Natural killer cell treated with Interleukin-12 subunit alpha and Interleukin-12 subunit beta and Interleukin-15 and Interleukin-18, amount 100 ng/mL, for 72 hours (primary cell): Measurements from ENCODE around the gene HMGA1. TPM values are rescaled to one million over a fixed set of nuclear protein-coding genes. Genes with fewer than 3 reads are reported as not detected.

Source experiments
- ATAC-seq, 2 donors: fragments of 150-1000 bp; cut with Tn5 transposase in 1 of 2; sonication (Bioruptor Pico), chemical (Tn5 transposase) in 1 of 2; 2 replicates each; pipeline ENCODE4 v1.10.0; 2021
- DNase-seq: peaks from one replicate; pipeline ENCODE4 v3.0.0; 2022; ENCODE audit warnings: low spot score
- H3K27ac Mint-ChIP-seq, 2 donors: 1 replicate in 1 of 2; 2 replicates in 1 of 2; pipeline ENCODE4 v1.8.0; 2022; ENCODE audit warnings: mixed read lengths in 2 of 2, mild to moderate bottlenecking in 1 of 2, moderate library complexity in 1 of 2
- H3K27me3 Mint-ChIP-seq, 2 donors: 1 replicate in 1 of 2; 2 replicates in 1 of 2; pipeline ENCODE4 v1.8.0; 2022; ENCODE audit warnings: mixed read lengths in 2 of 2
- H3K36me3 Mint-ChIP-seq: one replicate; pipeline ENCODE4 v1.8.0; 2022; ENCODE audit warnings: mixed read lengths
- H3K4me1 Mint-ChIP-seq, 2 donors: 1 replicate in 1 of 2; 2 replicates in 1 of 2; pipeline ENCODE4 v1.8.0; 2022; ENCODE audit warnings: low read depth in 2 of 2, mixed read lengths in 2 of 2, mild to moderate bottlenecking in 1 of 2
- H3K4me3 Mint-ChIP-seq: one replicate; pipeline ENCODE4 v1.8.0; 2022; ENCODE audit warnings: mixed read lengths
- H3K9me3 Mint-ChIP-seq: 2 replicates; pipeline ENCODE4 v1.8.0; 2022; ENCODE audit warnings: mixed read lengths
- total RNA-seq, 2 donors: library from RNA; stranded (reverse); gene quantifications; one replicate each; pipeline ENCODE4 v1.2.3, GENCODE V29; 2022

The HMGA1 gene
- total RNA-seq, 2 donors from 2014 or later: 151 to 556 TPM

- H3K9me3 Mint-ChIP-seq: no peaks in the 10 kb centered on the region
- no peak overlapping the region for H3K4me3 Mint-ChIP-seq
- H3K27ac Mint-ChIP-seq: no peak overlapping the region
- H3K36me3 Mint-ChIP-seq: no peaks in the 10 kb centered on the region
- H3K27me3 Mint-ChIP-seq: no peaks in the 10 kb centered on the region
- DNase-seq (no peak), ATAC-seq (no peak)
- H3K4me1 Mint-ChIP-seq: peaks cover 0 to 5% of the 10 kb centered on the region in 2 donors
These were observed 37.5 kb downstream of the HMGA1 start for GRCh38 chr6:34274129-34274528.

DNA sequence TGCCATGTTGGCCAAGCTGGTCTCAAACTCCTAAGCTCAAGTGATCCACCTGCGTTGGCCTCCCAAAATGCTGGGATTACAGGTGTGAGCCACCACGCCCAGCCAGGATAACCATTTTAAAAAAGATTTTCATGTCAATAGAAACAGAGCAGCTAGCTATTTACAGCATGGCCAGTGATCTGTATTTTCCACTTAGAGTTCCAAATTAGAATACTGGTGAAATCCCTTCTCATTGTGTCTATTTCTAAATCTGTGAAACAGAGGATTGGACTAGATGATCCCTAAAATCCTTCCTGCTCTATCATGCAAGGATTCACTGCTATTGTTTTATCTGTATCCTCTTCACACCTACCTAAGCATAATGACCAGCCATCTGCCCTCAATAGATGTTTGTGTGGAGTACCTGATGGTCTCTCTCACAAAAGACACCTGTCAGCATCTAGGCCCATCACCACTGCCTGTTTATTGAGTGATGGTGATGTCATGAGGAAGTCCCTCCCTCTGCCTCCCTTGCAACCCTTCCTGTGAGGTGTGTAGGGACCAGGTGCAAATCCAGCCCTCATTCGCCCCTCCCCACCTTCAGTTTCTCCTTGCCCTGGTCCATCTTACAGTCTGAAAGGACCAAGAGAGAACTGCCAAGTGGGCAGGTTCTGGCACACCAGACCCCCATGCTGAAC lies 38.6 kb downstream of the HMGA1 start:
- H3K4me3 Mint-ChIP-seq: no peak overlapping the region
- DNase-seq (no peak), ATAC-seq (no peak)
- no peaks in the 10 kb centered on the region for H3K36me3 Mint-ChIP-seq
- H3K9me3 Mint-ChIP-seq: no peaks in the 10 kb centered on the region
- no peaks in the 10 kb centered on the region for H3K27me3 Mint-ChIP-seq
- no peak overlapping the region for H3K27ac Mint-ChIP-seq
- peaks cover 0 to 10% of the 10 kb centered on the region in 2 donors for H3K4me1 Mint-ChIP-seq

GRCh38 chr6:34276191-34276590 lies 39.5 kb downstream of the HMGA1 start:
- H3K9me3 Mint-ChIP-seq: no peaks in the 10 kb centered on the region
- DNase-seq (no peak), ATAC-seq (no peak)
- H3K4me3 Mint-ChIP-seq: no peak overlapping the region
- H3K27me3 Mint-ChIP-seq: no peaks in the 10 kb centered on the region
- no peaks in the 10 kb centered on the region for H3K36me3 Mint-ChIP-seq
- H3K4me1 Mint-ChIP-seq: peaks cover 0 to 10% of the 10 kb centered on the region in 2 donors
- H3K27ac Mint-ChIP-seq: no peak overlapping the region

DNA sequence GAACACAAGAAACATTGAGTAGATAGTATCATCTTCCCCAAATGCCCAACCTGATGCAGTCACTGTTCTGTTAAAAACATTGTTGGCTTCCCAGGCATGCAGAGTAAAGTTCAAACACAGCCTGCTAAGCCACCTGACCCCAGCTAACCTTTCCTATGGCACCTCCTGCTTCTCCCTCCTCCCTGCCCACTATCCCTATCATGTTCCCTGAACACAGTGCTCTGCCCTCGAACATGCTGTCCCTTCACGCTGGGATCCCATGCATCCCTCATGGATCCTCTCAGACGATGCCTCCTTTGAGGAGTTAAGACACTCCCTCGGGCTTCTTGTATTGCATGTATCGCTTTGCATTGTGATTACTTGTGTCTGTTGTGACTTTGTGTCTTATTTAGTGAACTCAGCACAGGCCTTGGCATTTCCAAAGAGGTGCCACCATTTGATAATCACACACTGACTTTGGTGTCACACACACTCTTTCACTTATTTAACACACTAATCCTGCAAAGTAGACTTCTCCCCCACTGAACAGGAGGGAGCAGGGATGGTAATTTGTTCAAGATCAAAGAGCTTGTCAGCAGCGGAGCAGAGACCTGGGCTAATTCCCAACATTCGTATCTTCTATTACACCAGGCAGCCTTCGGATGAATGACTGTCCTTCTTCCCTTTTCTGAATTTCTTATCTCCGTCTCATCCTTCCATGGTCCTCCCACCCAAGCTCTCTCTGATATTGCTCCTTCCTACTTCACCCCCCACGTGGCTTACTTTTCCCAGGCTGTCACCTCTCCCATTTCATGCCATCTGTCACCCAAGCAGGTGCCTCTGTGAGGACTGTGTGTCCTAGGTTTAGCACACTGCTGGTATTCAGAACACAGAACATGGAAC lies 40.4 kb downstream of the HMGA1 start:
- DNase-seq (no peak), ATAC-seq (no peak)
- H3K4me1 Mint-ChIP-seq: peaks cover 0 to 10% of the 10 kb centered on the region in 2 donors
- H3K9me3 Mint-ChIP-seq: no peaks in the 10 kb centered on the region
- H3K27ac Mint-ChIP-seq: no peak overlapping the region
- H3K36me3 Mint-ChIP-seq: no peaks in the 10 kb centered on the region
- H3K4me3 Mint-ChIP-seq: no peak overlapping the region
- no peaks in the 10 kb centered on the region for H3K27me3 Mint-ChIP-seq

DNA sequence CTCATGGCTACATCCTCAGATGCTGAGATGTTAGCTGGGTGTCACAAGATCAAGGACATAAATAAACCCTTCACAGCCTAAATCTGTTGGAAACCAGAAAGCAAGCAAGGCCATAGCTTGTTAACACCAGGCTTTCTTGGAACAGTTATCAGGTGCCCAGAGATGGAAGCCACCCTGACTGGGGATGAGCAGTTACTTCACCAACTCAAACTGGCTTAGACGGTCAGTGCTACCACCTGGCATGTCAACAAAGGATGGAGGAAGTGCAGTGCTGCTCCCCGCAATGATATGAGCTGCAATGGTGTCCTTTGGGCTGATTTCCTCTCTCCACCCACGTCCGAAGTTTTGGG lies 41.1 kb downstream of the HMGA1 start:
- Mint-ChIP-seq H3K27me3 (no peaks in the 10 kb centered on the region), H3K27ac (no peak overlapping the region), H3K9me3 (no peaks in the 10 kb centered on the region), H3K4me1 (peaks cover 0 to 10% of the 10 kb centered on the region in 2 donors), H3K36me3 (no peaks in the 10 kb centered on the region), H3K4me3 (no peak overlapping the region)
- no peak for DNase-seq
- ATAC-seq: no peak

DNA sequence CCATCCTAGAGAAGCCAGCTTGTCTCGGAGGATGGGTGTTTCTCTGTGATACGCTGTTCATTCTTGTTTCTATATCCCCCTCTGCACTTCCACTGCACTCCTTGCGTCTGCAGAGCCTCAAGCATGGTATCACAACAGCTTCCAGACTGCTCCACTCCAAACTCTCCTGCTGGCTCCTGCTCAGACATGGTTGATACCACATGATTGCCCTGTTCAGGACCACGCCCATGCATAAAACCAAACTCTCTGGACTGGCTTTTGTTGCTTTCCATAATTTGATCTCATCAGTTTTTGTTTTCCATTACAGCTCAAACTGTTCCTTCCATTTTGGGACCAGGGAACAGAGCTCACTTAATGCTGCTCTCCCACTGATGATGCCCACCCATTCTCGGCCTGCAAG lies 42.2 kb downstream of the HMGA1 start:
- Mint-ChIP-seq H3K4me1 (peaks cover 0 to 9% of the 10 kb centered on the region in 2 donors), H3K9me3 (no peaks in the 10 kb centered on the region), H3K27me3 (no peaks in the 10 kb centered on the region), H3K27ac (no peak overlapping the region), H3K36me3 (no peaks in the 10 kb centered on the region), H3K4me3 (no peak overlapping the region)
- DNase-seq: no peak
- ATAC-seq: no peak

DNA sequence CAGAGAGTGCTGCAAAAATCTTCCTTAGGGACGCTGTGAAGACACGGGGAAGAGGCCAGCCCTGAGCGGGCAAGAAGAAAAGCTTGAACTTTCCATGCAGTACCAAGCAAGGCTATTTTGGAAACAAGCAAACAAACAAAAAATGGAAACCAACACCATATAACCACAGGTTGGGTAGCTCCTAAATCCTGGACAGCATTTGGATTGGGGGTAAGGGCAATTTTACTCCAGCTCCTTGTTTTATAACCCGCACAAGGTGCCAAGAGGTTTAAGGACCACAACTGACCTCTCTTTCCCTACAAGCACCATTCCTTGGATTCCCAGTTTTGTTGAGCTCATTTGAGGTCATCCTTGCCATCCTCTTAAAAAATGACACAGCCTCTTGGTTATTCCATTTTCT lies 43.5 kb downstream of the HMGA1 start:
- peaks cover 0 to 8% of the 10 kb centered on the region in 2 donors for H3K4me1 Mint-ChIP-seq
- no peak for ATAC-seq

GRCh38 chr6:34281702-34282334 lies 45.1 kb downstream of the HMGA1 start:
- ATAC-seq (no peak), DNase-seq (no peak)
- Mint-ChIP-seq H3K27me3 (no peaks in the 10 kb centered on the region), H3K36me3 (no peaks in the 10 kb centered on the region), H3K9me3 (no peaks in the 10 kb centered on the region), H3K4me3 (no peak overlapping the region), H3K4me1 (peaks cover 0 to 8% of the 10 kb centered on the region in 2 donors), H3K27ac (no peak overlapping the region)

More for the DNA sequence above, 43.5 kb downstream of the HMGA1 start:
- Mint-ChIP-seq H3K27ac (no peak overlapping the region), H3K4me3 (no peak overlapping the region), H3K36me3 (no peaks in the 10 kb centered on the region), H3K27me3 (no peaks in the 10 kb centered on the region), H3K9me3 (no peaks in the 10 kb centered on the region)
- DNase-seq: no peak

DNA sequence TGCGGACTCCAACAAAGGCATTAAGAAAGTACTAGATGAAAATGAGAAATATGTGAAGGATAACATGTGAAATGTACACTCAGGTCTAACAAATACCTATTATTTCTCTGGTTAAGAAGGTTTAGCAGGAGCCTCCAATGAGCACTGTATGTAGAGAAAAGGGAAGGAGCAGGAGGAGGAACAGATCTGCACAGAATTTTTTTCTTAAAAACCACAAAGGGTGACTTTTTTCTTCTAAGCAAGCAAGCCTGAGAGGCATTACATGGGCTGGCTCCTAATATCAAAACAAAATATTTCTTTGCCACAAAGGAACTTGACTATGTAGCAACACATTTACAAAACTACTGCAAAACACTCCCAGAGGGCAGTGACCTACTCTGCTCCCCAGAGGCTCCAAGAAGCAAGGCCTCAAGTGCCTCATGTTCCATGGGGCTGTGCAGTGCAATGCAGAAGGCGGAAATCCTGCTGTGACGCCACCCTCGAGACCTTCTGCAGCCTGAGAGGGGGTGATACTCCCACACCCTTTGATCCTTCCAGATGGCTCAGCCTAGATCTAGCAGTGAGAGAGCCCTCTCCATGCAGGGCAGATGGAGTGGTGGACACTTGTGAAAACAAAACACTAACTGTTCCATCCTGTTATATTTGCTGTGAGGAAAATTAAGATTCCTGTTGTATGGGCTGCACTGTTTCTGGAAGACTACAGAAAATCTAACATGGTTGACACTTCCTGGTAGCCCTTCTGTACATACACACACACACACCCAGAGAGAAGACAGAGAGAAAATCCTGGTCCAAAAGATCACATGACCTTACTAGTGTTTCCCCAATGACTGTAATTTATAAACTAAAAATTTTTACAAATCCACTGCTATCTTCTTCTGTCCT lies 48.1 kb downstream of the HMGA1 start:
- no peak overlapping the region for H3K27ac Mint-ChIP-seq
- no peak overlapping the region for H3K4me3 Mint-ChIP-seq
- ATAC-seq: no peak
- peaks cover 15% of the 10 kb centered on the region in 2 donors for H3K4me1 Mint-ChIP-seq
- no peaks in the 10 kb centered on the region for H3K36me3 Mint-ChIP-seq
- H3K9me3 Mint-ChIP-seq: no peaks in the 10 kb centered on the region
- no peak for DNase-seq
- H3K27me3 Mint-ChIP-seq: no peaks in the 10 kb centered on the region

- Mint-ChIP-seq H3K27ac (no peak overlapping the region), H3K4me3 (no peak overlapping the region), H3K36me3 (no peaks in the 10 kb centered on the region), H3K9me3 (no peaks in the 10 kb centered on the region), H3K4me1 (peaks cover 15% of the 10 kb centered on the region in 2 donors), H3K27me3 (no peaks in the 10 kb centered on the region)
- DNase-seq (no peak), ATAC-seq (no peak)
These were observed 48.9 kb downstream of the HMGA1 start for GRCh38 chr6:34285448-34286164.

DNA sequence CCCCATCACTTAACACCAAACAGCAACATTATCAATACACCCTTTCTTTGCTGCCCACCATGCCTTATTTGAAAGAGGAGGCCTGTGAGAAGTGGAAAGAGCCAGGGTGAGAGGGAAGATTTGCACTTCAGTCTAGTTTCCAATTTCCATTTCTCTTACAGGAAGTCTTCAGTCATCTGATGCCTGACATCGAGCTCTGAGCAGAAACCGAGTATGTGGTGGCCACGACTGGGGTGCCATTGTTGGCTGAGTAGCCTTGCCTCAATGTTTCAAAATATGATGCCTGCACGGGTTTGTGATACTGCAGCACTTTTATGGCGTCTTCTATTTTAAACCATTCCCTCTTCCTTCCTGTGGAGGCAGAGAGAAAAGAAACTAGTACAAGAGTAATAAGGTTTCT lies 51.9 kb downstream of the HMGA1 start:
- Mint-ChIP-seq H3K27ac (peak overlapping the region in 1 of 2 donors; percentile 55), H3K9me3 (no peaks in the 10 kb centered on the region), H3K27me3 (no peaks in the 10 kb centered on the region), H3K36me3 (peaks cover 9% of the 10 kb centered on the region), H3K4me3 (peak overlapping the region; percentile 24), H3K4me1 (peaks cover 15% of the 10 kb centered on the region in 2 donors)
- ATAC-seq (peak; percentile 50 to 74), DNase-seq (no peak)

GRCh38 chr6:34289137-34289536 lies 52.5 kb downstream of the HMGA1 start:
- Mint-ChIP-seq H3K4me3 (peak overlapping the region; percentile 24), H3K4me1 (peaks cover 15% of the 10 kb centered on the region in 2 donors), H3K27ac (peak overlapping the region in 1 of 2 donors; percentile 55), H3K27me3 (no peaks in the 10 kb centered on the region), H3K36me3 (peaks cover 10% of the 10 kb centered on the region), H3K9me3 (no peaks in the 10 kb centered on the region)
- no peak for DNase-seq
- no peak for ATAC-seq

DNA sequence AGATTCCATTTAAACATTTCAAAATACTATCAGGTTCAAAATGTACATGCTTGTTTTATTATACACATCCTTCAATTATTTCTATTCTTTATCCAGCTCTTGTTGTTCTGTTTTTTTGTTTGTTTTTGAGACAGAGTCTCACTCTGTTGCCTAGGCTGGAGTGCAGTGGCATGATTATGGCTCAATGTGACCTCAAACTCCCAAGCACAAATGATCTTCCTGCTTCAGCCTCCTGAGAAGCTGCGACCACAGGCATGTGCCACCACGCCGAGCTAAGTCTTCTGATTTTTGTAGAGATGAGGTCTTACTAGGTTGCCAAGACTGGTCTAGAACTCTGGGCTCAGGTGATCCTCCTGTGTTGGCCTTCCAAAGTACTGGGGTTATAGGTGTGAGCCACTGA lies 56.3 kb downstream of the HMGA1 start:
- H3K9me3 Mint-ChIP-seq: no peaks in the 10 kb centered on the region
- DNase-seq: no peak
- no peaks in the 10 kb centered on the region for H3K27me3 Mint-ChIP-seq
- ATAC-seq: no peak
- peaks cover 17 to 25% of the 10 kb centered on the region in 2 donors for H3K4me1 Mint-ChIP-seq
- H3K27ac Mint-ChIP-seq: no peak overlapping the region
- H3K36me3 Mint-ChIP-seq: peaks cover 10% of the 10 kb centered on the region
- H3K4me3 Mint-ChIP-seq: no peak overlapping the region
